Ramos (cell line): ENCODE measurements around the gene VWA7.

Experiments used
- in situ Hi-C: fragments of 300-500 bp; cut with MboI; formaldehyde crosslinking; loops from one replicate; pipeline ENCODE4 v1.14.3; 2022; ENCODE audit warnings: low sequenced_read_pairs; ENCODE audit not compliant: unreplicated experiment

The VWA7 gene

DNA sequence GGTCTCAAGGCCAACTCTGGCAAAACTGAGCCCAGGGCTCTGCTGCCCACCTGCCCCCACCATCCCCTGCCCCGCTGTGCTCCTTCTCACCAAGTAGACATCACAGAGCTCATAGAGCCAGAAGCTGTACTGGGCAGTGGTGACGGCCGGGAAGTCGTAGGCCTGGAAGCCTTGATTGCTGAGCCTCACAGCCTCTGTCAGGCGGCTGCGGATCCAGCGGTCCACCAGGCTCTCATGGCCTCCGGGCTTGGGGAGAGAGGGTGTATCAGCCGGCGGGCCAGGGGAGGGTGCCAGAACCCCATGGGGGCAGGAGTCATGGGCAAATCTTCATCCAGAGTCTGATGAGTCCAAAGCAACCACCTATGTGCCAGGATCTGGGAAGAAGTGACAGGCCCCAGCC lies 2.8 kb upstream of the VWA7 start:
- in situ Hi-C loops: no loop called here

DNA sequence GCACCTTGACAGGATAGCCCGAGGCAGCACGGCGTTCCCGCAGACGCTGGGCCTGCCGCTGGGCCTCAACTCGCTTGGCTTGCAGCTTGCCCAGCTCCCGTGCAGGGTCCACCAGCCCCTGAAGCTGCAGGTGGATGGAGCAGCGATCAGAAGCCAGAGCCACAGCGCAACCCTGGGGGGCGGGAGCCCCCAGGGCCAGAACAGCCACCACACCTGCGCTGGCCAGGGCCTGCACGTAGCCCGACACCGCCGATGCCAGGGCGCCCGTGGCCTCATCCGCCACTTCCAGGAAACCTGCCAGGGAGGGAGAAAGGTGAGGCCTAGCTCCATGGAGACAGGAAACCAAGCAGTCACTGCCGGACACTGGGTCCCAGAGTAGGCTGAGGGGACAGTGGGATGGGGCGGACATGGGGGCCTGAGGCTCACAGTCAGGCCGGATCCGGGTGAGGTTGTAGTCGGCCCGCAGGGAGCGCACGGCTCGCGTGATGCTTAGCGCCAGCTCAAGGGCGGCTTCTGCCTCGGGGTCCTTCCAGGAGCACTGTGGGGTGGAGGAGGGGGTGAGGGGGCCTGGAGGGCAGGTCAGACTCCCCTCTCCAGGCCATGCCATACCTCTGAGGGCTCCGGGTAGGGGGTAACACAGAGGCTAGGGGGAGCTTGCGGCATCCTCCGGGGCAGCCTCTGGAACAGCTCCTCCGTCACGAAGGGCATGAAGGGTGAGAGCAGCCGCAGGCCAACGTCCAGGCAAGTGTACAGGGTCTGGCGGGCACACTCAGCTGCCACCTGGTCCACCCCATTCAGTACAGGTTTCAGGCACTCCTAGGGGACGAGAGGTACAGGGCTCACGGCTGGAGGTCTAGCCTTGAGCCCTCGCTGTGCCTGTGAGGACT lies 2.1 kb upstream of the VWA7 start:
- in situ Hi-C loops: no loop called here

DNA sequence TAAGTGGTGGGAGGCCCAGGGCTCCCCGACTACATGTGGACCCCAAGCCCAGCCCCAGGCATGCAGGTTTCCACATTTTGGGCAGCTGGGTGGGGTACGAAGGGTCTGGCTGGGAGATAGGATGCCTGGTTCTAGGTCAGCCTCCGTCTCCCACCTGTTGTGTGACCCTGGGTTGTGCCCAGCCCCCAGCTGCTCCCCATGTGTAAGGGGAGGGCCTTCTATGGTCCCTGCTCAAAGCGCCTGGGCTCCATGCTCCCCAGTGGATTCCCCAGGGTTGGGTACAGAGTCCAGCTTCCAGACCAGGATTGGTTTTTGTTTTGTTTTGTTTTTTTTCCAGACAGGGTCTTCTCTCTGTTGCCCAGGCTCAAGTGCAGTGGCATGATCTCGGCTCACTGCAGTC lies 1.1 kb upstream of the VWA7 start:
- in situ Hi-C loops: no loop called here

DNA sequence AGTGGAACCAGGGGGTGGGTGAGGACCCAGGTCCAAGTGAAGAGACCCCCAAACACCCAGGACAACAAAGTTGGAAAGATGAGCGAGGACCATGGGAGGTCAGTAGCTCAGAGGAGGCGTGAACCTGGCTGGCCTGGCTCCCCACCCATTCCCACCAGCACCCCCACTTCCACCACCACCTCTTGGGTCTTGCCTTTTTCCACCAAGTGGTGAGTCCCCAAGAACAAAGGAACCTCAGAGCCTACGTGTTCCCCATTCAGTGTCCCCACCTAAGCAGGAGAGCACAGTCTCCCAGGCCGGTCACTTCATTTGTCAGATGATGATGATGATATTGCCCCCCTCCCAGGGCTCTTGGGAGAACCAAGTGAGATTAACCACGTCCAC lies 531 bp upstream of the VWA7 start:
- in situ Hi-C loops: no loop called here

DNA sequence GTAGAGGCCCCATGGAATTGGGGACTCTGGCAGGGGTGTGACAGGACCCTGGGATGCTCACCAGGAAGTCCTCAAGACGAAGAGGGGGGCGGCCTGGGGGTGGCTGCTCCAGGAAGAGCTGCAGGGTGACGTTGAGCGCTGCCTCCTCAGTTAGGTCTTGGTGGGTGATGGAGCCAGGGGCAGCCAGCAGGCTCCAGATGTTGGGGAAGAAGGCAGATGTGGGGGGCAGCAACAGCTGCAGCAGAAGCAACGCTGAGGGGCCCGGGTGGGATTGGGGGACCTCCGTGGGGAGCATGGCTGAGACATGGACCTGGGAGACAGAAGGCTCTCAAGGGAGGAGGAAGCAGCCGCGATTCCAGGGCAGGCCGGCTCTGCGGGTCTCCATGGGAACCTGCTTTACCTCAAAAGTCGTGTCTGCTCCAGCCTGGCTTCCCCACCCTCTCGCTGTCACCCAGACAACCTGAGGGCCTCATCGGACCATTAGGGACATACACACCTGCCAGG lies 591 bp downstream of the VWA7 start:
- in situ Hi-C loops: no loop called here

DNA sequence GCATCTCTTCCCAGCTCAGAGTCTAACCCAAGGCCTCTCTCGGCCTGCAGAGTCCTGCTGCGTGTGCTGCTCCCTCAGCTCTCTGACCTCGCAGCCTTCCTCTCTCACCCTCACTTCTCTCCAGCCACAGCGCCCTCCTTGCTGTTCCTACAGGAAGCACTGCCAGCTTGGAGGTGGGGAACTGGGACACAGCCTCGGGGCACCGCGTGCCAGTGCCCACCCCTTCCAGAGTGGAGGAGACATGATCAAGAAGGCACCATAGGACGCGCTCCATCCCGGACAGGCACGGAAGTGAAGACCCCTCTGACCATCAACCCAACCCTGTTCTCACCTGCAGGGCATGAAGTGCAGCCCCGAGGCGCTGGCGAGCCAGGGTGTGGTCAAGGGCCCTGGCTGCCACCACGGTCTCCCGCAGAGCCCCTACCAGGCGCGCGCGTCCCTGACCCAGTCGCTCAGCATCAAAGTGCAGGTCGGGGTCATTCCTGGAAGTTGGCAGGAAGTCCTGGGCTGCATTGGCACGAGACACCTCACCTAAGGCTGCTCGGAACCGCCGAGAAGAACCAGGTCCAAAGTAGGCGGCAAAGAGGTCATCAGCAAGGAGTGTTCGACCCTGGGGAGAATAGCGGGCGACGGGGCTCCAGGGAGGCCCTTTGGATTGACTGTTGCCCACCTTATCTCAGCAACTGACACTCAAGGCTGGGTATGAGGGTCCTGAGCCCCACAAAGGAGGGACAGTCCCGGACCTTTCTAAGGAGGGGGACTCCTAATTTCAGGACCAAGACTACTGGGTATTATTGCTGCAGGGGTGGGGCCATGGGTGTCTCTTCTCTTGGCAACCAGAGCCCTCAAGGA lies 1.3 kb downstream of the VWA7 start:
- in situ Hi-C loops: no loop called here

DNA sequence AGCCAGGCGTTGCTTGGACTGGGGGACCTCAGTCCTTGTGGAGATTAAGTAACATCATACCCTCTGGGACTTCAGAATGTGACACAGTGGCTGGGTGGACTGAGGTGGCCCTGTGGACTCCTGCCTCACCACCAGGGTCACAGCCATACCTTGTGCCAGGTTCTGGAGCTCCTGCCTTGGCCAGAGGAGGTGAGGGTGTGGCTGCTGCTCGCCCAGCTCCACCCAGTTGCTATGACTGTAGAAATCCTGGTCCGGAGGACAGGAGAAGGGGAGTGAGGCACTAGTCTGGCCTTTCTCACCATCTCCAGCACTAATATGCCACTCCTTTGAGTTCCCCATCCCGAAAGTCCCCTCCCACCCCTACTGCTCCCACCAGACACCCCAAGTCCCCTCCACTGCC lies 1.9 kb downstream of the VWA7 start:
- in situ Hi-C loops: no loop called here

DNA sequence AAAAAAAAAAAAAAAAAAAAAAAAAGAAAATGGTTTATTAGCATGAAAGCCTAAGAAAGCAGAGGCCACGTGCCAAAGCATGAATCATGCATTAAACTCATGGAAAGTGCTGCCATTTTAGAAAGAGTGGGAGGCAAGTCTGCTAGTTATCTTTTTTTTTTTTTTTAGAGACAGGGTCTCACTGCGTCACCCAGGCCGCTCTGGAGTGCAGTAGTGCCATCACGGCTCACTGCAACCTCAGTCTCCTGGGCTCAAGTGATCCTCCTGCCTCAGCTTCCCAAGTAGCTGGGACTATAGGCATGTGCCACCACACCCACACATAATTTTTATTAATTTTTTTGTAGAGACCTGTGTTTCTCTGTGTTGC lies 5.2 kb downstream of the VWA7 start:
- in situ Hi-C loops: no loop called here

DNA sequence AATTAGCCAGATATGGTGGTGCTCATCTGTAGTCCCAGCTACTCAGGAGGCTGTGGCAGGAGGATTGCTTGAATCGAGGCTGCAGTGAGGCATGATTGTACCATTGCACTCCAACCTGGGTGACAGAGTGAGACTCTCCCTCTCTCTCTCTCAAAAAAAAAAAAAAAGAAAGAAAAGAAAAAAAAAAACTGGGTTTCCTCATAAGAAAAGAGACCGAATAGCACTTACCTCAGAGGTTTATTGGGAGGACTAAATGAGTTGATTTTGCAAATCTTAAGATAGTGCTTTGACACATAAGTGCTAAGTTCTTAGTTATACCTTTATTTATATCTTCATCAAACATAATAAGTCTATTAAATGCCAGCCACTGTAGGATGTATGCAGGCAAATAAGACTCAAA lies 6.3 kb downstream of the VWA7 start:
- in situ Hi-C loops: no loop called here

DNA sequence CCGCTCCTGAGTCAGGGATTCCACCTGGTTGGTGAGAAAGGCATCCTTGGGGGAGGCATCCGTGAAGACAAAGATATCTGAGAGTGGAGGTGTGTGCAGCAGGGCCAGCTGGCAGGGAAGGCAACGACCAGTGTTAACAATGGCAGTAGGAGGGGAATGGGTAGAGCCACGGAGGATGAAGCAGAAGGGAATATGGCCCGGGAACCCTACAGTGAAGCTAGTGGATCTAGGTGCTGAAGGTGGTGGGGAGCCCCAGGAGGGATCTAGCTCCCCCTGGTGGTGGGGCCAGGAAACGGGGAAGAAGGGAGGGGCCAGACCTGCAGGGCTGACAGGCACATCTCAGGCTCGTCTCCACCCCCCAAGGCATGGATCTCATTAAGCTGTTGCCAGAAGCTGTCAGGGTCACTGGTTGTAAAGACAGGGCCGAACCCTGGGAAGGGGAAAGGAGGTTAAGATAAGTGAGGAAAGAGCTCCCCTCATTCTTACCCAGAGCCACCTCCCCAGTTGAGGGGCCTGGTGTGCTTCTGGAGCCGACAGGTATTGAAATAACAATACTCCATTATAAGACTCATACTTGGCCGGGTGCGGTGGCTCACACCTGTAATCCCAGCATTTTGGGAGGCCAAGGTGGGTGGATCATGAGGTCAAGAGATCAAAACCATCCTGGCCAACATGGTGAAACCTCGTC lies 7.3 kb downstream of the VWA7 start:
- in situ Hi-C loops: no loop called here

DNA sequence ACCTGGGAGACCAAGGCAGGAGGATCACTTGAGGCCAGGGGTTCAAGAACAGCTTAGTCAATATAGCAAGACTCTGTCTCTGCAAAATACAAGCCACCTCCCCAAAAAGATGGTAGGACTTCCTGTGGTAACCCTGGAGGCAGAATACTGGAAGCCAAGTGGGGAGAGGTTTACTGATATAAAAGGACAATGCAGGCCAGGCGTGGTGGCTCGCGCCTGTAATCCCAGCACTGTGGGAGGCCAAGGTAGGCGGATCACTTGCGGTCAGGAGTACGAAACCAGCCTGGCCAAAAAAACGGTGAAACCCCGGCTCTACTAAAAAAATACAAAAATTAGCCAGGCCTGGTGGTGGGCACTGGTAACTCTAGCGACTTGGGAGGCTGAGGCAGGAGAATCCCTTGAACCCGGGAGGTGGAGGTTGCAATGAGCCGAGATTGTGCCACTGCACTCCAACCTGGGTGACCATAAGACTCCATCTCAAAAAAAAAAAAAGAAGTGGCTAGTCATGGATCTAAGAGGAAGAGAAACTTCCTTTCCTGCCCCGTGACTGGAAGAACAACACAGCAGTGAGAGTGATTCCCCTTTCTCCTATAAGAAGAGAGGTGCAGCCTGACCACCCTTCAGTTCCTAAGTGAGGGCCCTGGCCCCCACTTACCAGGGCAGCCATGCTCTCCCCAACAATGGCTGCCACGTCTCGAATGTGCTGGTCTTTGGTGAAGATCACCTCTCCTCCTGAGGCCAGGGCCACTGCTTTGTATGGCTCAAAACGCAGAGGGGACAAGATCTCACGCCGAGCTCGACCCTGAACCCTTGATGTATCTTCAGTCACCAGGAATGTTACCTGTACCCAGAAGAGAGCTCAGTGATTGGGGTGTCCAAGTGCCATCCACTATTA lies 8.5 kb downstream of the VWA7 start:
- in situ Hi-C loops: no loop called here

DNA sequence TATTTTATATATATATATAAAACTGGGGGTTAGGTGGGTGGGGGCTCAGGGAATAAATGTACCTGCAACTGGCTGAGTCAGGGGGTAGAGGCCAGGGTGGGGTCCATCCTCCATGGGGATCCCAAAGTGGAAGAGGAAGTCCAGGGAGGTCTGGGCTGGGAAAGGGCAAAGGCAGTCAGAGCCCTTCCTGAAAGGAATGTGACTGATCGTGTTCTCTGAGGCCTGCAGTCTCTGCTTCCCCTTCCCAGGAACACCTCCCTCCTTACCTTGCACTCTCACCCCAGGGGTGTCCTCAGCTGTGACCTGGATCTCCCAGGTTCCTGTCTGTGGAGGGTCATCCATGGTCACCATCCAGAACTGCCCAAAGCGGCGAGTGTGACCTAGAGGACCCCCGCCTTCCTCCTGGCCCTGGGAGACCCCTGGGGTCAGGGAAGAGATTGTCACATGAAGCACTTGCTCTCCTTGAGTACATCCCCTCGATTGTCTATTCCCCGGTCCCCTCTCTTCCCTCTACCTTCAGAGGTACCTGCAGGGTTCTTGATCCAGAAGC lies 10.0 kb downstream of the VWA7 start:
- in situ Hi-C loops: no loop called here

DNA sequence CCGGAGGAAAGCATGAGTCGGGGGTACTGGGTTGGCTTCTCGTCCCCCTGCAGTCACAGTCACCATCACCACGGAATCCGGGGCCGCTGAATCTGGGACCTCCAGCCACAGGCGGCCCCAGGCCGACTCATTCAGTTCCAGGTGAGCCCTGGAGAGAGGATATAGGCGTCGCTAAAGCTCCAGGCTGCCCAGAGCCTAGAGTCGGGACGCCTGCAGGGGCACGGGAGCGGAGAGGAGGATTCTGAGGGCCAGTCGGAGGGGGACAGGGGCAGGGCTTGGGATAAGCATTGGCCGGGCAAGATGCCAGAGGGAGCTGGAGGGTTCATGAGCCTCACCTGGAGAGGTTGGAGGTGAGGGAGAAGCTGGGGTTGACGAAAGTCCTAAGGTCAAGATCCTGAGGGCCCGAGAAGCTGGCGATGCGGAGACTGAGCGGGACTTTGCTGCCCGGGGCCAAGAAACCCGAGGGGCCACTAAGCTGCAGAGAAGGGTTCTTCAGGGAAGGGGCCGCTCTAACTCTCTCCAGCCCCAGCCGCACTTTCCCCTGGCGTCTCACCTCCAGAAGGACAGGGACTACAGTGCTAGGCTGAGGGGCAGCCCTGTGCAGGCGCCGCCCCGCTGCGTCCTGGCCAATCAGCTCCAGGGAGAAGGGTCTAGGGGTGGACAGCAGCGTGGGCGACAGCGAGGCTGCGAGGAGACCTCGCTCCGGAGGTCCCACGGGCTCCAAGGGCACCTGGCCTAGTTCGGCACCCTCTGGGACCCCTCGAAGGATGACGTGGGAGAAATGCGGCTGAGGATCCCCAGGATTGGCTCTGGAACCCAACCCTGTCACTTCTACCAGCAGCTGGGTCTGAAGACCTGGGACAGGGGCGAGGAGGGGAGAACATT lies 11.0 kb downstream of the VWA7 start:
- in situ Hi-C loops: no loop called here

DNA sequence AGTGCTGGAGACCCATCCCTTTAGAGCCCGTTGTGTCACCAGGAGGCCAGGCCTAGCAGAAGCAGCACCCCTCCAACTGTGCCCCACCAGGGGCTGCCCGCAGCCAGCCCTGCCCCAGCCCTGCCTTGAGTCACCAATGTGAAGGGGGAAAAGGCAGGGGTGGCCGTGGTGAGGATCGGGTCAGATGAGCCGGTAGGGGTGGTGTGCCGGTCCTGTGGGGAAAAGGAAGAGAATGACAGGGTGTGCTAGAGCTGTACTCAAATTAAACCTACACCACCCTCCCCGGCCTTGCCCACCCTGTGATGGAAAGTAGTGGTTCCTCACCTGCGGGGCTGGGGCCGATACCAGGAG lies 11.6 kb downstream of the VWA7 start:
- in situ Hi-C loops: no loop called here

DNA sequence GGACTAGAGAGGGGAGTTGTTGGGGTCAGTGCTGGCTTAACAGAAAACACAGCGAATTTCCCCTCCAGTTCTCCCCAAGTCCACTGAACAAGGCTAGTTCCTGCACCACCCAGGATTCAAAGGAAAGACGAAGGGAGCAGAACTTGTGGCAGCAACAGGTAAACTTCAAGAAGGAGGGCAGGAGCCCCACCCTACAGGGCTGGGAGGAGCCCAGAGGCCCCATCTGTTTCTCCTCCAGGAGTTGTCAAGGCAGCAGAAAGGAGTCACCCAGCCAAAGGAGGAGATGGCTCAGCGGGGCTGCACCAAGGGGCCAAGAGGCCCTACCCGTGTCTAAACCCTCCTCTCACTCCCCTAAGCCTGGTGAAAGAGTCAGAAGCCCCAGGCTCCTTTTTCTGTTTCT lies 12.9 kb downstream of the VWA7 start:
- in situ Hi-C loops: no loop called here

DNA sequence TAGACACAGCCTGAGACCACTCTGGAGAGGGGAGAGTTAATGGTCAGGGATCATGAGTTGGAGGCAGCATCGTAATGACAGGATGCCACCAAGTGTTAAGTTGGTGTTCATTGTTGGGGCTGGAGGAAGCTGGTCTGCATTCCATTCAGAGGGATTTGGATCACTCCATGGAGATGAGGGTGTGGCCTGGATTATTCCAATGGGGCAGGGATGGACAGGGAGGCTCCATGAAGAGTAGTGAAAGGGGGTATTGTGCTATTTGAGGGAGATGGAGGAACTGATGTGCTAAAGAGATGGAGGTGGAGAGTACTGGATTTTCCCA lies 13.5 kb downstream of the VWA7 start:
- in situ Hi-C loops: no loop called here

DNA sequence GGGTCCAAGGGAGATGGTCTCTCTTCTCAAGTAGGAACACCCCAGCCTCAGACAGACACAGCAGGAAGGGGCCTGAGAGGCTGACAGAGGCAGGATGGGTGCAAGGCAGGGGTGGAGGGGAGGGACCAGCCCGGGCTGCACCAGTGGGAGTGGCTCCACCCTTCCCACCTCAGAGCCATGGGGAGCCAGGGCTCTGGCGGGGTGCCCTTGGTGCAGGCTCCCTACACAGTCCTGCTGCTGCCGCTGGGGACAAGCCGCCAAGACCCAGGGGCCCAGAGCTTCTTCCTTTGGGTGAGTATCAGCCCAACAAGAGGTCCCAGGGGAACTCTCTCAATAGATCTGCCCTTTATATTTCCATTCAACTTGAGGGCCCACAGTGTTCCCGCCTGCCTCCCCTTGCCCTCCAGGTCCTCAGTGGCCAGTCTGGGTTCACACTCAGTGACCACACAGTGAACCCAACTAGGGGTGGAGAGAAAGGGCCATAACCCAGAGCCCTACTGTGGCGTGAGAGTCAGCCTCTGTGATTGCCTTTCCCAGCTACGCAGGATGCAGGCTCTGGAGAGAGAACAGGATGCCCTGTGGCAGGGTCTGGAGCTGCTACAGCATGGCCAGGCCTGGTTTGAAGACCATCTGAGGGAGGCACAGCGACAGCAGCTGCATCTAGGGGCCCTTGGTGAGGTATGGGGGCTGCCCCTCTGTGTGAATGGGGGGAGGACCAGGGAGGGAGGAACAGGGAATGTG lies 14.1 kb downstream of the VWA7 start:
- in situ Hi-C loops: no loop called here

DNA sequence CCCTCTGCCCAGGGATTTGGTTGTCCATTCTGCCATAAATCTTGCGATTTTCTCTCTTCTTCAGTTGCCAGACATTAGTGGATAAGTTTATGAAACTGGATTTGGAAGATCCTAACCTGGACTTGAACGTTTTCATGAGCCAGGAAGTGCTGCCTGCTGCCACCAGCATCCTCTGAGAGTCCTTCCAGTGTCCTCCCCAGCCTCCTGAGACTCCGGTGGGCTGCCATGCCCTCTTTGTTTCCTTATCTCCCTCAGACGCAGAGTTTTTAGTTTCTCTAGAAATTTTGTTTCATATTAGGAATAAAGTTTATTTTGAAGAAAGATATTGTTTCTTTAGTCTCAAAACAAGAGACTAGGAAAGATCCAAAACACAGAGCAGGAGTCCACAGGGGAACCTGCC lies 14.8 kb downstream of the VWA7 start, which contains the start of gene SAPCD1:
Gene SAPCD1, plus strand, starts transcription at position 301 of the 400 bp plus-strand sequence. CDS start 399 bp downstream, outside the sequence.
- in situ Hi-C loops: no loop called here
